ENCODE results near the gene RNF14. TPM values are rescaled to one million over a fixed set of nuclear protein-coding genes. Genes with fewer than 3 reads are reported as not detected.

The RNF14 gene
- total RNA-seq, 1 donor from 2014 or later, result 60.8 TPM

DNA sequence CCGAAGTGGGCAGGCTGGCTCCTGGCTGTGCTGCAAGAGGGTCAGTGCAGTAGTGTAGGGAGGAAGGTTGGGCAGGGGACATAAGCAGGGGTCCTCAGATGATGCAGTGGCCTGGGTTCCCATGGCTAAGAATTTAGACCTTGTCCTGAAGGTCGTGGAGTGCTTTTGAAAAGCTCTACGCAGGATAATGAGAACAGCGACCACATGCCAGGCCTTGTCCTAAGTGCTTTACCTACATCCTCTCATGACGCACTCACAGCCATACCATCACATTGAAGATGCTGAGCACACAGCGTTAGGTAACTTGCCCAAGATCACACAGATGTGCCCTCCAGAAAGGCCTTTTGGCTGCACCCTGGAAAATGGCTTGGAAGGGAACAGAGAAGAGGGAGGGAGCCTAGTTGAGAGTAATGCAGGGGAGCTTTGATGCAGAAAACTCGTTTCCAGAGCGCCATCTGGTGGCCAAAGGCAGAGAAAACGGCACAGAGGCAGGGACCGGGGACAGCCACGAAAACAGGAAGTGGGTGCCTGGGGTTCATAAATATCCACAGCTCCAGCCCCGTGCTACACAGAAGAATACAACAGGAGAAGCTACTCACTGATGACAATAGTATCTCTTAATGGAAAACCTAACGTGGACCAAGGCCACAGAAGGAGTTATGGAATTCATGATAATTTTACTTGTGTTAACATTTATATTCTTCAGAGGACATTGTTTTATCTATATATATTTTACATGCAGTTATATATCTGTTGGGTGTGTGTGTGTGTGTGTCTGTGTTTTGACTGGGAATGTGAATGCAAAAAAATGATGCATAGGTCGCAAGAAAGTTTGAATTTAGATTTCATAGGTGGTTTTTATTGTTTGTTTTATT lies 8.2 kb upstream of the RNF14 start:
- Mint-ChIP-seq H3K27me3 (ENCODE audit: unreplicated experiment) (peaks cover 10% of the 10 kb centered on the region), H3K4me3 (ENCODE audit: unreplicated experiment) (peak overlapping the region; percentile 28), H3K36me3 (ENCODE audit: unreplicated experiment) (no peaks in the 10 kb centered on the region), H3K9me3 (ENCODE audit: unreplicated experiment) (peaks cover 2% of the 10 kb centered on the region), H3K27ac (ENCODE audit: unreplicated experiment) (peak overlapping the region; percentile 83), H3K4me1 (ENCODE audit: low read depth, unreplicated experiment) (peaks cover 33% of the 10 kb centered on the region)
- DNase-seq, result peak; percentile 89
- TF ChIP-seq CTCF (IDR thresholded peaks at IDR 0.05; ENCODE audit: partially characterized antibody, unreplicated experiment), result peak; percentile 84

DNA sequence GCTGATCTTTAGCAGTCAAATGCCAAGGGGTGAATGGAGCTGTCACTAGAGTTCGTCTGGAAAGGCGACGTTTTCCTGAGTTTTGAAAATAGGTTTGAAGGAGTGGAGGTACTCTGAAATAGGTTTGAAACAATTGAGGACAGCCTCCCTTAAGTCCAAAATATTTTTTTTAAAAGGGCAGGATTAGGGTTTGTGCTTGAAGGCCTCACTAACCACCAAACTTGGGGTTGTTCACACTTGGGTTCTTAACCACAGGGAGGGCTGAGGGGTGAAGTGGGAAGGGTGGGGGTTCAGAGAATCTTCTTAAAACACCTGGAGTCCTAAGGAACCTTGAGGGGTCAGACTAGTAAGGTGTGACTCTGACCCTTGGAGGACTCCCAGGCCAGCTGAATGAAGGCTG lies 7.4 kb upstream of the RNF14 start:
- Mint-ChIP-seq H3K36me3 (ENCODE audit: unreplicated experiment) (no peaks in the 10 kb centered on the region), H3K27ac (ENCODE audit: unreplicated experiment) (no peak overlapping the region), H3K4me3 (ENCODE audit: unreplicated experiment) (no peak overlapping the region), H3K4me1 (ENCODE audit: low read depth, unreplicated experiment) (peaks cover 33% of the 10 kb centered on the region), H3K27me3 (ENCODE audit: unreplicated experiment) (peaks cover 11% of the 10 kb centered on the region), H3K9me3 (ENCODE audit: unreplicated experiment) (peaks cover 2% of the 10 kb centered on the region)
- no peak for TF ChIP-seq CTCF (IDR thresholded peaks at IDR 0.05; ENCODE audit: partially characterized antibody, unreplicated experiment)
- no peak for DNase-seq

- H3K4me1 Mint-ChIP-seq (ENCODE audit: low read depth, unreplicated experiment), result peaks cover 23% of the 10 kb centered on the region
- H3K27me3 Mint-ChIP-seq (ENCODE audit: unreplicated experiment), result peaks cover 4% of the 10 kb centered on the region
- no peaks in the 10 kb centered on the region for H3K36me3 Mint-ChIP-seq (ENCODE audit: unreplicated experiment)
- peaks cover 5% of the 10 kb centered on the region for H3K9me3 Mint-ChIP-seq (ENCODE audit: unreplicated experiment)
- no peak for DNase-seq
- no peak for TF ChIP-seq CTCF (IDR thresholded peaks at IDR 0.05; ENCODE audit: partially characterized antibody, unreplicated experiment)
- no peak overlapping the region for H3K27ac Mint-ChIP-seq (ENCODE audit: unreplicated experiment)
- H3K4me3 Mint-ChIP-seq (ENCODE audit: unreplicated experiment), result no peak overlapping the region
Measured at GRCh38 chr5:141963701-141964100, 5.2 kb upstream of the RNF14 start.

DNA sequence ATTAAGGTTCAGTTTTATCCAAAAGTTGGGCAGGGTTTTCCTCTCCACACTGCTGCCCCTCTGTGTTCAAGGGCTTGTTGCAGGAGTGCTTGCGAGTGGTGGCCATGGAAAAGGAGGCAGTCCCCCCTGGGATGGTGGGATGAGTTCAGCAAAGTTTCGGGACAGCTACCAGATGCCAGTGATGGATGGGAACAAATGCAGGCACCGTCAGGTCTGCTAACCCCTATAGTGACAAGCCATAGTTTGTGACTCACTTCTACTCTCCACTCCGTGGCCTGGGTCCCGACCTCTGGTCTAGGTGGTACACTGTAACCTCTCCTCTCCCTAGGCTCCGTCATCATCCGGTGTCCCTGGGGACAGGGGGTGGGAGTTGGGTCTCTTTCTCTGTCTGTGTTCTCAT lies 3.8 kb upstream of the RNF14 start:
- peaks cover 17% of the 10 kb centered on the region for H3K4me1 Mint-ChIP-seq (ENCODE audit: low read depth, unreplicated experiment)
- H3K27ac Mint-ChIP-seq (ENCODE audit: unreplicated experiment), result no peak overlapping the region
- no peak overlapping the region for H3K4me3 Mint-ChIP-seq (ENCODE audit: unreplicated experiment)
- H3K36me3 Mint-ChIP-seq (ENCODE audit: unreplicated experiment), result no peaks in the 10 kb centered on the region
- DNase-seq, result no peak
- no peak for TF ChIP-seq CTCF (IDR thresholded peaks at IDR 0.05; ENCODE audit: partially characterized antibody, unreplicated experiment)
- H3K9me3 Mint-ChIP-seq (ENCODE audit: unreplicated experiment), result peaks cover 5% of the 10 kb centered on the region
- H3K27me3 Mint-ChIP-seq (ENCODE audit: unreplicated experiment), result peaks cover 2% of the 10 kb centered on the region

- no peak overlapping the region for H3K4me3 Mint-ChIP-seq (ENCODE audit: unreplicated experiment)
- peaks cover 1% of the 10 kb centered on the region for H3K27me3 Mint-ChIP-seq (ENCODE audit: unreplicated experiment)
- no peak for DNase-seq
- no peaks in the 10 kb centered on the region for H3K36me3 Mint-ChIP-seq (ENCODE audit: unreplicated experiment)
- H3K4me1 Mint-ChIP-seq (ENCODE audit: low read depth, unreplicated experiment), result peaks cover 13% of the 10 kb centered on the region
- no peak for TF ChIP-seq CTCF (IDR thresholded peaks at IDR 0.05; ENCODE audit: partially characterized antibody, unreplicated experiment)
- H3K27ac Mint-ChIP-seq (ENCODE audit: unreplicated experiment), result no peak overlapping the region
- H3K9me3 Mint-ChIP-seq (ENCODE audit: unreplicated experiment), result peaks cover 4% of the 10 kb centered on the region
Measured at GRCh38 chr5:141966275-141966962, 2.5 kb upstream of the RNF14 start.
